Stimulated activated CD4-positive, alpha-beta T cell treated with anti-CD3 and anti-CD28 coated beads, Interleukin-15, amount 100 ng/mL, for 48 hours (primary cell): ENCODE results near the gene CACNG3.

ENCODE experiments used
- DNase-seq, 2 donors: peaks; one replicate each; pipeline ENCODE4 v3.0.0-alpha.2; 2020; ENCODE audit warnings: low read depth in 2 of 2

CACNG3 gene

GRCh38 chr16:24396350-24397271 lies 140.5 kb downstream of the CACNG3 start:
- no peak for DNase-seq

DNA sequence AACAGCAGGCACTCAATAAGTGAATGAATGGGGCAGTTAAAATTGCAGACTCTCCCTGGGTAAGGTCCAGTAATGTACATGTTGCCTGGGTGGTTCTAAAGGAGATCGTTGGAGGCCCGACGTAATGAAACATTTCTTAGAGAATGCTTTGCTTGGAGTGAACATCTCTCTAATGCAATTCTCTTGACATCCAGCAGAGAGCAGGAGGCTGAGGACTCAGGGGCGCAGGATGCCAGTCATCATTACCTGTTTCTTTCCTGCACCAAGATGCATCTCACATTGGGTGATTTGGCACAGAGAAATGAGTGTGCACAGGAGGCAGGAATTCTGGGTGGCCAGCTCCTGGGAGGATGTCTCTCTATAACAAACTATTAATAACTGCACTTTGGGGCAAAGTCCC lies 152.9 kb downstream of the CACNG3 start:
- DNase-seq = no peak
